ENCODE results near the gene USP10. TPM values are rescaled to one million over a fixed set of nuclear protein-coding genes. Genes with fewer than 3 reads are reported as not detected.
"Not testable (repeated sequence)": the region's sequence is repeated elsewhere in the genome, so short reads cannot be mapped to it uniquely, and the experiment has no call there.

USP10 gene
- total RNA-seq, 1 donor from 2014 or later: 62.7 TPM

- Histone ChIP-seq H3K27me3 (ENCODE audit: low read depth) (no peaks in the 10 kb centered on the region), H3K27ac (no peak overlapping the region), H3K9me3 (no peaks in the 10 kb centered on the region), H3K4me3 (no peak overlapping the region), H3K36me3 (no peaks in the 10 kb centered on the region), H3K4me1 (no peaks in the 10 kb centered on the region)
- ATAC-seq (no peak), DNase-seq (no peak)
- no peak for TF ChIP-seq CTCF (IDR thresholded peaks at IDR 0.05)
- intact Hi-C loops (cut with DNase I): no loop called here
These were observed 7.2 kb upstream of the USP10 start for GRCh38 chr16:84692451-84693214.

DNA sequence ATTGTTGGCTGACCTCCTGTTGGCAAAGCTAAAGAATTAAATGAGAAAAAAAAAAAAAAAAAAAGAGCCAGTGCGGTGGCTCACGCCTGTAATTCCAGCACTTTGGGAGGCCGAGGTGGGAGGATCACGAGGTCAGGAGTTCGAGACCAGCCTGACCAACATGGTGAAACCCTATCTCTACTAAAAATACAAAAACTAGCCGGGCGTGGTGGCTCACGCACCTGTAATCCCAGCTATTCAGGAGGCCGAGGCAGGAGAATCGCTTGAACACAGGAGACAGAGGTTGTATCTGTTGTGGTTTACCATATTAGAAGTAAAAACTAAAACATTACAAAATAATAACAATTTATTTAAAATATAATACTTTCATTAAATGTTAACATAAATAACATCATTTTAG is 5.9 kb upstream of the USP10 start:
- ATAC-seq; H3K36me3 ChIP-seq; H3K27me3 ChIP-seq (ENCODE audit: low read depth); H3K27ac ChIP-seq; H3K9me3 ChIP-seq; DNase-seq; H3K4me3 ChIP-seq; intact Hi-C loops (cut with DNase I); H3K4me1 ChIP-seq: not testable (repeated sequence)

- ATAC-seq (no peak), DNase-seq (no peak)
- peaks cover 5% of the 10 kb centered on the region for H3K4me1 ChIP-seq
- intact Hi-C loops (cut with DNase I): no loop called here
- H3K27ac ChIP-seq: no peak overlapping the region
- no peaks in the 10 kb centered on the region for H3K36me3 ChIP-seq
- TF ChIP-seq CTCF (IDR thresholded peaks at IDR 0.05): no peak
- H3K27me3 ChIP-seq (ENCODE audit: low read depth): no peaks in the 10 kb centered on the region
- no peaks in the 10 kb centered on the region for H3K9me3 ChIP-seq
- H3K4me3 ChIP-seq: no peak overlapping the region
These were observed 4.8 kb upstream of the USP10 start for GRCh38 chr16:84694980-84695379.

DNA sequence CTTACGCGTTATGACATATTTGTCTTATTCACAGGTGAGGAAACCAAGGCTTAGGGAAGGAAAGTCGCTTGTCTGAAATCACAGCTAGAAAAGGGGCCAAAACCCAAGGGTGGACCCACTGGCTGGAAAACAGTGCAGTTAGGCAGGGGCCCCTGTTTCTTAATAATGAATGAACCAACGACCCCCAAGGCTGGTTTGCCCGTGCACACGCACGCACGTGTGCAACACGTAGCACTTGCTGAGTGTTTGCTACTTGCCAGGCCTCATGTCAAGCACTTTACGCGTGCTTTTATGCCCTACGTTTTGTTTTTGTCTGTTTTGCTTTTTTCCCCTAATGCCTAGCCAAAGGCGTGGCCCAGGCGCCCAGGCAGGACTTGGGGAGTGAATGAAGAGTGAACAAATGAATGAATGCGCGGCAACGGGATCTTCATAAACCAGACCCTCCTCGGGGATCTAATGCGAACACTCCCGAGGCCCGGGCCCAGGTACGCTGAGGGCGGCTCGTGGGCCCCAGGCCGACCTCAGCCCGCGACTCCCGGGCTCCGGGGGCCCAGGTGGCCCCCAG is 571 bp upstream of the USP10 start:
- H3K4me3 ChIP-seq: peak overlapping the region; percentile 98
- no peaks in the 10 kb centered on the region for H3K36me3 ChIP-seq
- TF ChIP-seq CTCF (IDR thresholded peaks at IDR 0.05): no peak
- peak overlapping the region; percentile 46 for H3K27ac ChIP-seq
- H3K9me3 ChIP-seq: no peaks in the 10 kb centered on the region
- no peaks in the 10 kb centered on the region for H3K27me3 ChIP-seq (ENCODE audit: low read depth)
- intact Hi-C loops (cut with DNase I): no loop called here
- ATAC-seq: peak; percentile 35 to 44
- H3K4me1 ChIP-seq: peaks cover 31% of the 10 kb centered on the region
- DNase-seq: no peak

DNA sequence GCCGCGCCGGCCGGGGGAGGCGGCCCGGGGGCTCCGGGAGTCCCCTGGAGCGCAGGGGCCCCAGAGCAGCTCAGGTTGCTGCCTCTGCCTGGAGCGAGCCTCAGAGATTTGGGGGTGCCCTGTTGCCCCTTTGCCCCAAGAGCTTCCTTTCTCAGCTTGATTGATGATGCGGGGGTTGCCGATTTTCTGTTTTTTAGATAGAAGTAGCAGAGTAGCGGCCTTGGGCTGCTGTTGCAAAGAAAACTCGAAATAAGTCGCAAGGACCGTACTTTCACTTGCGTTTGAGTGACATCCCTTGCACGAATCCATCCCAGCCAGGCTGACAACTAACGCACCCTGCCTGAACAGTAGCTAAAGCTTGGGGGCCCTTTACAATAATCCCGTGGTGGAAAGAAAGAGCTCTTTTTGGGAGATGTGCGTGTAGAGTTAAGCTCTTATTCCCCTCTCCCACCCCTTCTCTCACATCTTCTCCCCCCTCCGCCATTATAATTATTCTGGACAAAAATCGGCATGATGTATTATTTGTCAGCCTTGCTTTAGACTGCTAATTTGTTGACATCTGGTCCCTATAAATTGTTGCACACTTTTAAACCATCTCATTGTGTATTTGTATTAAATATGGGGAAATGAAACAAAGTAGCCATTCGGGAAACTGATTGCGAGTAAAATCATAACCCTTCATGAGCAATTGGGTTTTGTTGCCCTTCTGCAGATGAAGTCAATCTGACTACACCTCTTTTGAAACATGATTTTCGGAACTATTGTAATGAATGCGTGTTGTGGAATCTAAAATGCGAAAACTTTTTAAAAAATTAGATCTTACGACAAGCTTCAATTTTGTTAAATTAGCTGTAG is 873 bp downstream of the USP10 start:
- peaks cover 34% of the 10 kb centered on the region for H3K4me1 ChIP-seq
- DNase-seq: no peak

More for the DNA sequence above, 873 bp downstream of the USP10 start:
- peak; percentile 67 for ATAC-seq
- intact Hi-C loops (cut with DNase I): no loop called here
- peak overlapping the region; percentile 98 for H3K4me3 ChIP-seq
- H3K27ac ChIP-seq: peak overlapping the region; percentile 86
- H3K27me3 ChIP-seq (ENCODE audit: low read depth): no peaks in the 10 kb centered on the region
- TF ChIP-seq CTCF (IDR thresholded peaks at IDR 0.05): no peak
- no peaks in the 10 kb centered on the region for H3K36me3 ChIP-seq
- H3K9me3 ChIP-seq: no peaks in the 10 kb centered on the region
